GM12891 (cell line): ENCODE data around the gene KCNJ5.

ENCODE experiments used
- POLR2A ChIP-seq: IDR thresholded peaks from 2 replicates; pipeline ENCODE4 v1.6.1; 2011; ENCODE audit warnings: low read depth, low read length, control low read depth
- TAF1 ChIP-seq: IDR thresholded peaks from 2 replicates; pipeline ENCODE4 v1.6.1; 2011; ENCODE audit warnings: low read depth, low read length, control low read depth

DNA sequence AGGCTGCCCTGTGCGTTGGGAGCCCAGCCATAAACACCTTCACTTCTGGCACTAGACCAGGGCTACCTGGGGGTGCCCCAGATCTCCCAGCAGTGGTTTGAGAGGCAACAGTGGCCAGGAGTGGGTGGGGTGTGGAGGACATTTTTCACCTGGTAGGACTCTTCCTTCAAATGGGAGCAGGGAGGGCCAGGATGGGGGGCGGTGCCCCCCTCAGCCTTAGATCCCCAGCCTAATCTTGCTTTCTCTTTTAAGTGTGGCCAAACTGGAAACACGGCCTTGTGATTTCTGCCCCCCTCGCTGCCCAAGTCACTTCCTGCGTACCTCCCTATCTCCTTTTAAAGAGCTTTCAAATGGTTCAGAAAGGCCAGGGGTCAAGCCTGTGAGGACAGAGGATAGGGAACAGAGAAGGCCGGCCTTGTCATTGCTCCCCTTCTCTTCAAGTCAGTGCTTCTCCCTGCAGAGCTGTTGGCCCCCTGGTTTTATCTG lies 800 bp downstream of the KCNJ5 start:
- TF ChIP-seq POLR2A: no peak
- TF ChIP-seq TAF1: no peak
